ENCODE results near the gene ATRIP. TPM values are rescaled to one million over a fixed set of nuclear protein-coding genes. Genes with fewer than 3 reads are reported as not detected.

ATRIP gene
- total RNA-seq, 1 experiment from 2014 or later: 14.1 TPM

DNA sequence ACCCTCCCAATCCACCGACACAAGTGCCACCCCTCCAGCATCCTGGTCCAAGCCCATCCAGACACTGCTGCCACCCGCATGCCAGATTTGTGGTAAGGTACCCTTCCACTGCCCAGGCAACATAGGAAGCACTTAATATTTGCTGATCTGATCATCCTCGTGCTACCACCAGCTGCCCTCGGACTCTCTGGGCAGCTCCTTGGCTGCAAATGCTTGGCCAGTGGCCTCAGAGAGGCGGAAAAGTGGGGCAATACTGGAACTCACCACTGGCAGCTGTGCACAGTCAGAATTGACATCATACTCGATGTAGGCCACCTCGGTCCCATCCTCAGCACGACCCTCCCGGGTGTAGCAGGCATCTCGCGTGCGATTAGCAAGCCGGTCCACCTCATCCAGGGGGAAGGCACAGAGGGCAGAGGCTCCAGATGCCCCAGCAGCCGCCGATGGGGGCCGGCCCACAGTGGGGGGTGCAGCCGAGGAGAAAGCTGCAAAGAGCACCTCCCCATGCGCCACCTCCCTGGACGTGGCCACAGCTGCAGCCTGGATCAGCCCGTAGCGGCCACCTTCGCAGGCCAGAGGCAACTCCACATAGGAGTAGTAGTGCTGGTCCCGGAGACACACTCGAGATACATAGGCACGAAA, 23.2 kb upstream of the ATRIP start:
- DNase-seq (ENCODE audit: low read depth): no peak

DNA sequence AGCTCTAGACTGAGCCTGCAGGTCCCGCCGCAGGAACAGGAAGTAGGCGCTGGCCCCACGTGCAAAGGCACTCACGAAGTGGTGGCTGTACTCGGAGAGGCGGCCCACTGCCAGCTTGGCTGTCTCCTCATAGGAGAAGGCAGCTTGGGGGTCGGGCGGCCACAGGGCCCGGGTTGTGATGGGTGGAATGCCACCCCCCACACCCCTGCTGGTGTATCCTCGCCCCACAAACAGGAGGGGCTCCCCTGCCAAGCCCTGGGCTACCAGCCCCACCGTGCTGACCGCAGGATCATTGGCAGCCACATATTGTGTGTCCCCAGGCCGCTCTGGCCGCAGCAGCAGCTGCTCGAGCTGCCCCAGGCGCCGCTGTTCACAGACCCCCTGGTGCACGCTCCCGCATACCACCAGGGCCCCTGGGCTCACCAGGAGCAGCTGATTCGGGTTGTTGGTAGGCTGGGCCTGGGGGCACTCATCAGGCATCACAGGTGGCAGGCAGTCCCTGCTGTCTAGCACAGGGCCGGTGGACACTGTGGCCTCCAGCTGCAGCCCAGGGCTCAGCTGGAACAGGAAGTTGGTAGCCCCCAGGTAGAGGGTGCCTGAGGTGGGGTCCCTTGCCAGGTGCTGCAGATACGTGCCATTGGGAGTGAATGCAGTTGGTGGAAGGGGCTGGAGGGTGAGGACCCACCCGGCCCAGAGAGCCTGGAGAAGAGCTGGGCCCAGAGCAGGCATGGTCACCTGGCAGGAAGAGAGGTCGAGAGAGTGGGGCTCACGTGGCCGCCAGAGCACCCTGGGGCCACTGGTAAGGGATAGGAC, 22.4 kb upstream of the ATRIP start:
- no peak for DNase-seq (ENCODE audit: low read depth)

DNA sequence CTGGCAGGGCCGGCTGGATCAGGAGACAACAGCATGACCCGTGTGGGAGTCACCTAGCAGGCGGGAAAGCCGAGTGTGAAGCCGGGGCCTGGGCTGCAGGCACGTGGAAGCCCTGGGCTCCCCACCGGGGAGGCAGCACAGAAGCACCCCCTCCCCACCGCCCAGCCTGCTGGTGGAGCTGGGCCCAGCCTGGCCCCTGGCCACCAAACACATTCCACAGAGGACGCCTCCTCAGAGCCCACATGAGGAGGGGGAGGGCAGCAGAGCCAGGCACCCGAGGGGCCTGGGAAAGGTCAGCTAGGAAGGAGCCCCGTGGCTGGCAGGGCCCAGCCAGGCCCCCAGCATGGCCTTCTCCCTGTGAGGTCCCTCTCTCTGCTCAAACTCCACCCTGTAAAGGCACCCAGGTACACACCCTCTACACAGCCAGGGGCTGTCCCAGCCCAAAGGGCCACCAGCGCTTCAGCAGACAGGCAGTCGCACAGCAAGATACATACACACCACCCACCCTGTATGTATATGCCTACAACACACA, 21.2 kb upstream of the ATRIP start:
- no peak for DNase-seq (ENCODE audit: low read depth)

DNA sequence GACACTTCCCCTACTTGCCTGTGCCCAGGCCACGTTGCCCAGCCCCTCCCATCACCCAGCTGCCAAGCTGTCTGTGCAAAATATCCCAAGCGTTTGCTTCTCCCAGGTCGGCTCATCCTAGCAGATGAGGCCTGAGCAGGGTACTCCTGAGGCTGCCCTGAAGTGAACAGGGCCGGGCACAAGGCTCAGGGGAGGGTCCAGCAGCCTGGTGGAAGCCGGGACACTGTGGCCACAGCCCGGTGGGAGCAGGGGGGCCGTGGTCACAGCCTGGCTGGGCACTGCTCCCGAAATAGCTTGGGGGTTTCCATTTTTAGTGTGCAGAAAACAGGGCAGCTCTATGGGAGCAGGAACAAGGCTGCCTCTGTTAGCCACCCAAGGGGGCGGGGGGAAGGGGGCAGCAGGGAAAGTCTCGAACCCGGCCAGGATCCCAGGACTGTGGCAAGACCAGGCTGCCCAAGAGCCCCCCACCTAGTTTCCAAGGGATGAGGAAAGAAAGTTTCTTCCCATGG, 20.1 kb upstream of the ATRIP start:
- no peak for DNase-seq (ENCODE audit: low read depth)

DNA sequence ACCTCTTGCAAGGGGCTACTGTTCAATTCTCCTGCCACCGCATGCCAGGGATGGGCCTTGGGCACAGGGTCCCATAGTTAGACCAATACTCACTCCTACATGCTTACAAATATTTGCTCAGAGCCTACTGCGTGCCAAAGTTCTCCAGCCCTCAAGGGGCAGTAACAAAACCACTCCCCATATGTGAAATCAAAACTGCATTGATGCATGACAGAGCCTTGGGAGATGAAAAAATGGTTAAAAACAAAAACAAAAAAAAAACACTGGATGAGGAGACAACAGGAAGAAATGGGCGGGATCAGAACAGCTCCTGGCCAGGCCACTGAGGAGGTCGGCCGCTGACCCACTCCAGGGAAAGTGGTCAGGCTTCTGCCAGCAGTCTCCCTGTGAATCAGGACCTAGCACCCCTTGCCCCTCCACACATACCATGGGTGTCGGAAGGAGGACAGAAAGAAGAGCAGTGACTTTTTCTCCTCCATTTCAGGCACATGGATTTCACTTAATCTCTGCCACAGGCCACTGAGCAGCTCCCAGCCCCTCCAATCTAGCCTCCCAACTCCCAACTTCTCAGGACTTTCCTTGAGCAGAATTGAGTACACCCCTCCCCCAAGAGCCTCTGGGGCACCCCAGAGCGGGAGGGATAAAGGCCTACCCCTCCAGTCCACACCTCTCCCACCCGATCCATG, 19.4 kb upstream of the ATRIP start:
- DNase-seq (ENCODE audit: low read depth): no peak

DNA sequence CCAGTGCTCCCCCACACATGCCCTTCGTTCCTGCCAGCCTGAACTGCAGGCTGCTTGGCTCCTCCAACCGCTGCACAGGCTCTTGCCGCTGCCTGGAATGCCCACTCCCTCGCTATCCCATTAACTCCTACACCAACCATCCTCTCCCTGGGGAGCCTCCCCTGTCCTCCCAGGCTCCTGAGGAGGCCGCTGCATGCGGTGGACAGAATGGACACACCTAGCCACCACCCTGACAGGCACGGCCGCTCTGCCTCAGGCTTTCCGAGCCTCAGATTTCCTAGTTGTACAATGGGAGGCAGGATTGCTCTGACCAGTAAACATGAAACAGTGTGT, 18.9 kb upstream of the ATRIP start:
- DNase-seq (ENCODE audit: low read depth): no peak

DNA sequence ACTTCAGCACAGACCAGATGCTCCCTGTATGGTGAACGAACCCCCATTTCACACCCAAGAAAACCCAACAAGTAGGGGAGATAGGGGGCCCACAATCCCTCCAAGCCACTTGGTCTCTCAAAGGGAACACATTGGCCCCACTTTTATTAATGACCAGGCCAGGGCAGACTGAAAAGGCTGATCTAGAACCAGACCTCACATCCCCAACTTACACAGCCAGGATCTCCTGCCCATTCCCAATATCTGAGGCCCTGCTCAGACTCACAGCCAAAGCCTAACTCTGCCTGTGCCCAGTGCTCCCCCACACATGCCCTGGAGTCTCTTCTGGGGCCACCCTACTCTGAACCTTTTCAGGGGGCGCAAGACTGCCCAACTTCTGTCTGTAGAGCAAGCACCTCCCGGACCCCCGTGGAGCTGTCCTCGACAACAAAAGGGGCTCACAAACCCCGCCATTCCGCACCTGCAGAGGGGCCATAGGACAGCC, 18.4 kb upstream of the ATRIP start:
- DNase-seq (ENCODE audit: low read depth): no peak

DNA sequence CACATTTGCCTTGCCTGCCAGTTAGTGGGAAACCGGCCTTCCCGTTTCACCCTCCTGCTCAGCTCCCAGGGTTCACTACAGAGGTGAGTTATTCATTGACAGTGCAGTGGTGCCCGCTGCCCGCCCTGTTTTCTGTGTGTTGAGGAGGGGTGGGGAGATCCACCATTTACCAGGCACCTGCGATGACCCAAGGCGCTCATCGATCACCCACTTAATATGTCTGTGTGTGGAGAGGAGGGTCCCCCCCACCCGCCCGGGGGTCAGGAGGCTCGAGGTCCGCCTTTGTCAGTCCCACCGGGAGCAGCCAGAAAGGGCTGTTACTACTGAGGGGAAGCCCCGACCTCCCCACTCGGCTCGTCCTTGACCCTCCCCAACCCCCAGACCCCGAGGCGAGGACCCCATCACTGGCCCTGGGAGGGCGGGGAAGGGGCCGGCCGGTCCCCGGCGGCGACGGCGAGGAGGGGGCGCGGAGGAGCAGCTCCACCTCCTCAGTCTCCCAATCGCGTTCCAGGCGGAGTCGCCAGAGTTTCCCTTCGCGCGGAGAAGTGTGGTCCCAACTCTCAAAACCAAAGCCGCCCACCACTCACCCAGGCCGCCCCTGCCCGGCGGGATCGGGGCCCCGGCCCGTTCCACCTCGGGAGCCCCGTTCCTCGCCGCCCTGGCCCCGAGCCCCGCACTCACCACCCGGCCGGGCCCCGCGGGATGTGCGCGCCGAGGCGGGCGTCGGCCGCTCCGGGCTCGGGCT, 17.8 kb upstream of the ATRIP start:
- DNase-seq (ENCODE audit: low read depth): no peak

DNA sequence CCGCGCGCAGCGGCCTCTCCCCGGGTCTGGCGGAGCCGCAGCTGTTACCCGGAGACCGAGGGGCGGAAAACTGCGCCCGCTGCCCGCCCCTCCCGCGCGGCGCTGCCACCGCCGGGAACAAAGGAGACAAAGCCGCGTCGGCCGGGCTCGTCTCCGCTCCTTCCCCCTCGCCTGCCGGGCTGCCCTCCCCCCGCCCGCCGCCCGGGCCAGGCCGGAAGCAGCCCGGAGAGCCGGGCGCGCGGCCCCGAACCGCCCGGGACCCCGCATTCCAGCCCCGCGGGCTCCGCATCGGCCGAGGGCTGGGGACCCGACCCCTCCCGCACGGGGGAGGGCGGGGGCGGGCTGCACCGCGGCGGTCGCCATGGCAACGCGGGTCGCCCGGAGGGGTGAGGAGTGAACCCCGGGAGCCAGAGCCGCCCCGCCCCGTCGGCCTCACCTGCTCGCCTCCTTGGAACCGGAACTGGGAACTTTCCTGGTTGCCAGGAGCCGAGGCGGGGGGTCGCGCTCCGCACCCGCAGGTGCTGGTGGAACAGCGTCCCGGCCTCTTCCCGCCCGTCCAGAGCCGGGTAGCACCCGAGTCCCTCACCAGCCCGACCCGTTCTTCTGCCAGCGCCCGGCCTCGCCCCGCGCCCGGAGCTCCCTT, 17.1 kb upstream of the ATRIP start:
- DNase-seq (ENCODE audit: low read depth): no peak

DNA sequence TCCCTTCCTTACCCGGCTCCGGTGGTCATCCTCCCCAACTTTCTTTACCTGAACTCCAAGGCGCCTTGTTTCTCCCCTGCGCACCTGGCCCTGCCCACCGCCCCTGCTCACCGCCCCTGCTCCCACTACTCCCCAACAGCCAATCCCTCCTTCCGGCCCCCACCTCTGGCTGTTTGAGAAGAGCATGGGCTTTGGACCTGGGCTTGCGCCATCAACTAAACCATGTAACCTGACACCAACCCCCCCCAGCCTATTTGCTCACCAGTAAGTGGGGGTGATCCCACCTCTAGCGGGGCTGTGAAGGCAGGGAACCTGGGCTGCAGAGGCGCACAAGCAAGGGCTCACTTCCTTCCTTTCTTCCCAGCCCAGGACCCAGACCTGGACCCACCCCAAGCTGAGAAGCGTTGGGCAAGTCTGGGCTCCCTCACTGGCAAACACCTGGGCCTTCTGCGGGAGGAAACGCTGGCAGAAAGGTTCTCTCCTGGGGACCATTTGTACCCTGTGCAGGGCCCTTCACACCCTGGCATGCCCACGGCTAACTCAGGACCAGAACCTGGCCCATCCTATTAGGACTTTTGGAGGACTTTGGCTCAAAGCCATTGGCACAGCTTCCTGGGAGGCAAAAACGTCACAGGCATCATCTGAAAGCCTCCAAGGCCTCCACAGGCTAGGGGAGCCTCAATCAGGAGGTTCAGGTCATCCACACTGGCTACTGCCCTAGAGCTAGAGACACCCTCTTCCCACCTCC, 16.4 kb upstream of the ATRIP start, which contains the start of gene PLXNB1:
PLXNB1 (minus strand) TSS at position 127 of the 748 bp plus-strand sequence. CDS start 5,475 bp downstream, outside the sequence.
- no peak for DNase-seq (ENCODE audit: low read depth)

DNA sequence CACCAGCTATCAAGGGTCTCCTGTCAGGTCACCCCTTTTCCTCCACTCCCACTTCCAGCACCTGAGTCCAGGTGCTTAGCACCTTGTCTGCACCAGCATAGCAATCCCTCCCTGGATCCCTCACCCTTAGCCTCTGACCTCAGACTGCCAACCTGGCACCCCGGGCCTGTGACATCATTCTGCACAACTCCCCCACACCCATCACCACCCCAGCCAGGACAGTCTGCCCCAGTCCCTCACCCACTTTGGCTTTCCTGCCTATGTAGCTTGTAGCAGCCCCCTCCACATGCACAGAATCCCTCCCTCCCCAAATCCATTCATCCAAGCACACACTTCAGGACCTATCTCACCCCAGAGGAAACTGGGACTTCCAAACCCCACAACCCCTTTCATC, 15.8 kb upstream of the ATRIP start:
- DNase-seq (ENCODE audit: low read depth): no peak

DNA sequence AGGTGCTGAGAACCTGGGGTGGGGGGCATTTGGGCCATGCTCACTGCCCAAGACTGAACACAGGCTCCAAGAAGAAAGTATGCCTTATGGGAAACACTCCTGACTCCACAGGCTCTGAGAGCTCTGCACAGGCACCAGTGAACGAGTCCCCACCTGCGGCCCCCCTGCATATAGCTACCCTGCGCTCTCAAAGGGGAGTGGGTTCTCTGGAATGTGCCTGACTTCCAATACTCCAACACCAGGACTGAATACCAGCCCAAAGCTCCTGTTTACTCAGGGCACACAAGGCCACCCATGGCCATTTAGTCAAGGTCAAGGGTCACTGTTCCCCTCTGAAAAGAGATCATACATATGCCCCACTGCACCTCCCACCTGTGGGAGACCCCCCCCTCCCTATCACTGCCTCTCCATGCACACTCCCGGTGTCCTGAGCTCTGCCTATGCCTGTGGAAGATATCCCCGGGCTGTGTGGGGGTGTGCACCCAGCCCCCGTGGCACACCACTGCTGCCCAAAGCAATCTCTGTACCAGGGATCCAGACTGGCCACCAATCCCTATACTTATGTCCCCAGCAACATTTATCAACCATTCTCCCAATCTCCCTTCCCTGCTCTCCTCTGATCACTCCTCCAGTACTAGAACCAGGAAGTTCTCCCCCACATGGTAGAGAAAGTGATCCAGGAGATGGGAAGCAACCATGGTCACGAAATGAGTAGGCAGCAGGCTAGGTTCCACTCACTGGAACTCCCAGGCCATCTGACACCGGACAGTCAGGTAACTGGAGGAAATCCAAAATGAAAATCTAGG, 15.1 kb upstream of the ATRIP start:
- DNase-seq (ENCODE audit: low read depth): no peak

DNA sequence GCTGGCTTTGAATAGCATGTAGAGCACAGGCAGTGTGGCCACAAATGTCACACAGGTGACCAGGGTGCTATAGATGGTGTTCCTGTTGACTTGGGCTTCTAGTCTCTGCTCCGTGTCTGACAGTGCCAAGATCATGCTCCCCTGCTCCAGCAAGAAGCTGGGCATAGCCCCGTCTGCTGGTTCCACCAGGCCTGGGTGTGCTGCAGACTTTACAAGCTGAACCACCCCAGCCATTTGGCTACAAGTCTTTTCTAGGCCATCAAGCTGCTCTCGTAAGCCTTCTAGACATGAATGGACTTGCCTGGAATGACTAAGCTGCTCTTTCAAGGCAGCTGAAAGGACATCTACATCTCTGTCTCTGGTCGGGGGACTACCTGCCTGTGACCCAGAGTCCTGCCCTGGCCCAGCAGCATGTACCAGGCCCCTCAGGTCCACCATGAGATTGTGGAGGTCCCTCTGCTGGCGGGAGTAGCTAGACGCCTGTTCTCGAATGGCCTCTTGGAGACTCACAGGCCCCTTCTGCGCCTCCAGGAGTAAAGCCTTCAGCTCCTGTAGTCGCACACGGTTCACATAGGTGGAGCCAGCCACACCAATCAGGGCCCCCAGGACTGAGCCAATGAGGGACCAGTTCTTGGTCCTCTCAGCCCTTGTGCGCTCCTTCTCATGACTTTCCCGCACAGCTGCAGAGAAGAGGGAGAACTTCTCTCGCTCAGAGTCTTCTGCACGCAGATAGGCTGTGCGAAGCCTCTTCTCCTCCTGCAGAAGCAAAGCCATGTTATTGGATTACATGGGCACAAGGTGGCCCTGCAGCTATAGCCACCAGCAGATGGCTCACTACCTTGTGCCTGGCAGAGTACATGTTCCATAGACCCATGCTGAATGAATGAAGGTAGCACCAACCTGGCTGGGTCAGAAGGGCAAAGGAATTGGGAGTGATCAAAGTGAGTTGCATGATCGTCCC, 13.8 kb upstream of the ATRIP start:
- peak; percentile 45 for DNase-seq (ENCODE audit: low read depth)

DNA sequence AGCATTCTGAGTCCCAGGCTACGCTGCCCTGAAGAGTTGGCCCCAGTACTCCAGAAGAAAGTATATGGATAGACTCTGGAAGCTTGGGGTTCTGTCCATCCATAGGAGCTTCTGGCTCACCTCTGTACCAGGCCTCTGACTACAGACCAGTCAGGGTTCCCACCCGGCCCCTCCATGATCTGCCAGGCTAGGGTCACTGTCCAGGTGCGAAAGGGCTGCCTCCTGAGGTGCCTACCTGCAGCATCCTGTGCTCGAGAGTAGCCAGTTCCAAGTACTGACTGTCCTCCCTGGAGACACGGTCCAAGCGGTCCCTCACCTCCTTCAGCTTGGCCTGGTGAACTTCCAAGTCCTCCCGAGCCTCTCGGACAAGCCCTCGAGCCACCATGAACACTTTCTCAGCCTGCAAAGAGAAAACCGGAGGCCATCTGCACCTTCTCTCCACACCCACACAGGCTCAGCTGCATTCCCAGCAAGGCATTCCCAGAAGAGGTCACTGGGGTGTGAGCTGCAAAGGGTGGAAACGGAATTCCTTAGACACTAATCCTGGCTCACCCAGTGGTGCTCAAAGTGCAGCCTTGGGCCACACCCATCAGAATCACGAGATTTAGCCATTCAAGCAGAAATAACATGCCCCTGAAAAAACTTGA, 12.9 kb upstream of the ATRIP start:
- DNase-seq (ENCODE audit: low read depth): peak; percentile 65

DNA sequence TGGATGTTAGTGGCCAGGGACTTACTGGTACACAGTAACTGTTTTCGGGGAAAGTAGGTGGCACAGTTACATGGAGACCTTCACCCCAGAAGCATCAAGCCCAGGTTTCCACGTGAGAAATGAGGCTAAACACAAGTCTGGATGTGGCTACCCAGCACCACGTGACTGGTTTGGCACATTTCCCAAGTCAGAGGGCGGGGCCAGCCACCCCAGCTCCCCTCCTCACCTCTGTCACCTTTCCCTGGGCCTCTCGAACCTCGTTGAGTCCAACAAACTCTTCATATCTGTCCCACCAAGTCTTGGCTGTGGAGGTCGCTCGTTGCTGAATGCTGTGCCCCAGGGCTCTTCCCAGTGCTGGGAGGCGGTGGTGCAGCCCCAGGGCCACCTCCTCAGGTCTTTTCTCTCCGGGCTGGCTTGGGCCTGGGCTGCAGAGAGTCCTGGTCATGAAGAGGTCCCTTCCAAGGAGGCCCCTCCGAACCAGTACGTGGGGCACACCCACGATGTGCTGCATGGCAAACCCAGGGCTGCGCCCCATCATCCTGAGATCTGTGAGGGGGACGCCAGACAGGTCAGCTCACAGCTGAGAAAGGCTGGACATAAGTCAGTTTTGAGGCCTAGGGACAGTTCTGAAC, 11.8 kb upstream of the ATRIP start:
- no peak for DNase-seq (ENCODE audit: low read depth)

DNA sequence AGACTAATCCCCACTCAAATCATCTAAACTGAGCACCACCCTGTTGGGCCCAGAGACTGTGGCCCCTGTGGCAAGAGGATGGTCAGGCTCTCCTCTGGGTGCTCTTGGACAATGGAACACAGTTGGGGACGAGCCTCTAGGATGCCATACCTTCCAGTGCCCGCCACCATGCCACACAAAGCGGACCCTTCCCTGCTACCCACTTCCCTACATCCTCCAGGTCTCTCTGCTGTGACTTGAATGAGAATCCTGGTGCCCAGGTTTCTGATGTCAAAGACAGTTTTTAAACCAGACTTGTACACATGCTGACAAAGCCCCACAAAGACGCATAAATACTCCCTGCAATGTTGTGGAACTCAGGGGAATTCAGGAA, 11.3 kb upstream of the ATRIP start:
- no peak for DNase-seq (ENCODE audit: low read depth)
